Neural progenitor cell (in vitro differentiated cells): ENCODE data around the gene LUZP1. TPM values are rescaled to one million over a fixed set of nuclear protein-coding genes. Genes with fewer than 3 reads are reported as not detected.
A peak's percentile ranks its signal among the peaks of the same experiment; 100 is the strongest.

Source experiments
- DNase-seq: peaks from one replicate; pipeline ENCODE4 v3.0.0-alpha.2; 2016; ENCODE audit warnings: low spot score
- H2AFZ ChIP-seq: fragments of 200-600 bp; sonication (generic); replicated peaks from 2 replicates; pipeline ENCODE4 v1.6.1; 2016; ENCODE audit warnings: antibody characterized with exemption
- H3F3A ChIP-seq: fragments of 200-600 bp; sonication (generic); 2 replicates; pipeline ENCODE4 v1.6.1; 2016; ENCODE audit warnings: antibody characterized with exemption, low read depth
- H3K27ac ChIP-seq: fragments of 200-600 bp; sonication (generic); 2 replicates; pipeline ENCODE4 v1.5.1; 2016; ENCODE audit warnings: mild to moderate bottlenecking
- H3K27me3 ChIP-seq: fragments of 200-600 bp; sonication (generic); 2 replicates; pipeline ENCODE4 v1.6.1; 2016; ENCODE audit warnings: mild to moderate bottlenecking, moderate library complexity
- H3K36me3 ChIP-seq: fragments of 200-600 bp; sonication (generic); 2 replicates; pipeline ENCODE4 v1.5.1; 2016
- H3K4me1 ChIP-seq: fragments of 200-600 bp; sonication (generic); 2 replicates; pipeline ENCODE4 v1.6.1; 2016; ENCODE audit warnings: mixed run types
- H3K4me2 ChIP-seq: fragments of 200-600 bp; sonication (generic); 2 replicates; pipeline ENCODE4 v1.6.1; 2016
- H3K4me3 ChIP-seq: fragments of 200-600 bp; sonication (generic); 2 replicates; pipeline ENCODE4 v1.5.1; 2016
- H3K79me2 ChIP-seq: fragments of 200-600 bp; sonication (generic); 2 replicates; pipeline ENCODE4 v1.6.1; 2016; ENCODE audit warnings: low read depth
- H3K9ac ChIP-seq: fragments of 200-600 bp; sonication (generic); 2 replicates; pipeline ENCODE4 v1.6.1; 2016
- H3K9me3 ChIP-seq: fragments of 200-600 bp; sonication (generic); 2 replicates; pipeline ENCODE4 v1.5.1; 2016; ENCODE audit warnings: low read depth
- H4K20me1 ChIP-seq: fragments of 200-600 bp; sonication (generic); 2 replicates; pipeline ENCODE4 v1.6.1; 2016; ENCODE audit warnings: low read depth
- H3K27ac Mint-ChIP-seq: 3 replicates; pipeline ENCODE4 v1.8.0; 2021; ENCODE audit warnings: mixed read lengths
- H3K27me3 Mint-ChIP-seq: 2 replicates; pipeline ENCODE4 v1.8.0; 2022; ENCODE audit warnings: low read depth, mild to moderate bottlenecking, inconsistent platforms, moderate library complexity, mixed read lengths; ENCODE audit not compliant: insufficient read depth
- H3K36me3 Mint-ChIP-seq: 3 replicates; pipeline ENCODE4 v1.8.0; 2021; ENCODE audit warnings: mixed read lengths
- H3K4me1 Mint-ChIP-seq: 3 replicates; pipeline ENCODE4 v1.8.0; 2021; ENCODE audit warnings: mixed read lengths
- H3K4me3 Mint-ChIP-seq: 3 replicates; pipeline ENCODE4 v1.8.0; 2021; ENCODE audit warnings: mild to moderate bottlenecking, moderate library complexity, mixed read lengths
- H3K9me3 Mint-ChIP-seq: 3 replicates; pipeline ENCODE4 v1.8.0; 2020; ENCODE audit warnings: mixed read lengths
- EZH2 ChIP-seq: fragments of 200-600 bp; sonication (generic); IDR thresholded peaks from 2 replicates; pipeline ENCODE4 v1.6.1; 2017; ENCODE audit warnings: antibody characterized with exemption, mild to moderate bottlenecking, moderate library complexity
- EZH2phosphoT487 ChIP-seq: fragments of 200-600 bp; sonication (generic); IDR thresholded peaks from 2 replicates; pipeline ENCODE4 v1.6.1; 2017; ENCODE audit warnings: antibody characterized with exemption
- total RNA-seq: library from RNA; depleted of rRNA; stranded (reverse); fragments of >200 nt; gene quantifications from 2 replicates; pipeline ENCODE4 v1.2.3, GENCODE V29; 2015; ENCODE audit warnings: low replicate concordance
- TF ChIP-seq, protein P1 (sequence below): fragments of 200-600 bp; sonication (generic); IDR thresholded peaks from 2 replicates; pipeline ENCODE4 v1.5.1; 2017; ENCODE audit warnings: antibody characterized with exemption, mild to moderate bottlenecking

Gene LUZP1
- total RNA-seq, 1 donor from 2014 or later: 39.1 TPM

DNA sequence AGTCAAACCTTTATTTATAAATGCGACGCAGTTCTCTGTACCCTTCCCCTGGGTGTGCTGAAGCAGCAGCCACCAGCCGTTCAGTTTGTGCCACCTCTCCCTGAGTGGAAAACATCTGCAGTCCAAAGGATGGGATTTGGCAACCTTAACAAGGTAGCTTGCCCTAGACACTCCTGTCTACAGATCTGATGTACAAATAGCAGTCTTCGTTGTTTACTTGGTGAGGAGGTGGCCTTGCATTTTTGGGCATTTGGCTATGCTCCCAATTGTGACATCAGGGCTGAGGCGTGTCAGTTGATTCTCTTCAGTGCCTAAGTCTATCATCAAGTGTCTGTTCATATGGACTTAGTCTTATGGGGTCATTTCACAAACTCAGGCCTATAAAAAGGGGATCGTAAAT, 89.6 kb downstream of the LUZP1 start:
- no peaks in the 10 kb centered on the region for H3K79me2 ChIP-seq
- no peak overlapping the region for H3K27ac ChIP-seq
- Mint-ChIP-seq H3K4me3 (no peak overlapping the region), H3K27ac (no peak overlapping the region), H3K36me3 (peaks cover 43% of the 10 kb centered on the region), H3K4me1 (no peaks in the 10 kb centered on the region), H3K27me3 (peaks cover 7% of the 10 kb centered on the region), H3K9me3 (no peaks in the 10 kb centered on the region)
- H3K4me1 ChIP-seq: no peaks in the 10 kb centered on the region
- H3F3A ChIP-seq: peaks cover 72% of the 10 kb centered on the region
- no peak for DNase-seq
- H3K4me2 ChIP-seq: no peak overlapping the region
- H4K20me1 ChIP-seq: peaks cover 47% of the 10 kb centered on the region
- TF ChIP-seq EZH2 (no peak), EZH2phosphoT487 (no peak)
- TF ChIP-seq, protein P1, sequence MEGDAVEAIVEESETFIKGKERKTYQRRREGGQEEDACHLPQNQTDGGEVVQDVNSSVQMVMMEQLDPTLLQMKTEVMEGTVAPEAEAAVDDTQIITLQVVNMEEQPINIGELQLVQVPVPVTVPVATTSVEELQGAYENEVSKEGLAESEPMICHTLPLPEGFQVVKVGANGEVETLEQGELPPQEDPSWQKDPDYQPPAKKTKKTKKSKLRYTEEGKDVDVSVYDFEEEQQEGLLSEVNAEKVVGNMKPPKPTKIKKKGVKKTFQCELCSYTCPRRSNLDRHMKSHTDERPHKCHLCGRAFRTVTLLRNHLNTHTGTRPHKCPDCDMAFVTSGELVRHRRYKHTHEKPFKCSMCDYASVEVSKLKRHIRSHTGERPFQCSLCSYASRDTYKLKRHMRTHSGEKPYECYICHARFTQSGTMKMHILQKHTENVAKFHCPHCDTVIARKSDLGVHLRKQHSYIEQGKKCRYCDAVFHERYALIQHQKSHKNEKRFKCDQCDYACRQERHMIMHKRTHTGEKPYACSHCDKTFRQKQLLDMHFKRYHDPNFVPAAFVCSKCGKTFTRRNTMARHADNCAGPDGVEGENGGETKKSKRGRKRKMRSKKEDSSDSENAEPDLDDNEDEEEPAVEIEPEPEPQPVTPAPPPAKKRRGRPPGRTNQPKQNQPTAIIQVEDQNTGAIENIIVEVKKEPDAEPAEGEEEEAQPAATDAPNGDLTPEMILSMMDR: no peak
- peaks cover 13% of the 10 kb centered on the region for H3K36me3 ChIP-seq
- no peak overlapping the region for H3K9ac ChIP-seq
- no peaks in the 10 kb centered on the region for H3K27me3 ChIP-seq
- no peak overlapping the region for H3K4me3 ChIP-seq
- H2AFZ ChIP-seq: no peak overlapping the region
- H3K9me3 ChIP-seq: no peaks in the 10 kb centered on the region

DNA sequence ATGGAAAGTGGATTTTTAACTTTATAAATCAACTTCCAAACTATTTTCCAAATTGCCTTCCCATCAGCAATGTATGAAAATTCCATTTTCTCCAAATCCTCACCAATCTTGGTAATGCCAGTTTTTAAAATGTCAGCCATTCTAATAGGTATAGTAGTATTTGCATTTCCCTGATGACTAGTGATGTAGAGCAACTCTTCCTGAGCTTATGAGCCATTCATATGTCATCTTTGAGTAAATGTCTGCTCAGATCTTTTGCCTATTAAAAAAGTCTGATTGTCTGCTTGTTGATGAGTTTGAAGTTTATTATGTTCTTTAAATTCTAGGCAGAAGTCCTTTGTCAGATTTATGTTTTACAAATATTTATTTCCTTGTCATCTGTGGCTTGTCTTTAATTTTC, 94.6 kb downstream of the LUZP1 start:
- Mint-ChIP-seq H3K4me1 (no peaks in the 10 kb centered on the region), H3K36me3 (peaks cover 49% of the 10 kb centered on the region), H3K4me3 (no peak overlapping the region), H3K9me3 (no peaks in the 10 kb centered on the region), H3K27me3 (peaks cover 2% of the 10 kb centered on the region), H3K27ac (no peak overlapping the region)
- TF ChIP-seq, protein P1: no peak
- no peak for TF ChIP-seq EZH2
- no peak for TF ChIP-seq EZH2phosphoT487
- Histone ChIP-seq H3K9ac (no peak overlapping the region), H3K9me3 (no peaks in the 10 kb centered on the region), H3K36me3 (peaks cover 32% of the 10 kb centered on the region), H4K20me1 (peaks cover 17% of the 10 kb centered on the region), H3K27me3 (no peaks in the 10 kb centered on the region), H3F3A (peaks cover 29% of the 10 kb centered on the region), H3K4me2 (no peak overlapping the region), H3K4me1 (no peaks in the 10 kb centered on the region), H3K4me3 (no peak overlapping the region), H2AFZ (no peak overlapping the region), H3K79me2 (no peaks in the 10 kb centered on the region), H3K27ac (no peak overlapping the region)
- no peak for DNase-seq

DNA sequence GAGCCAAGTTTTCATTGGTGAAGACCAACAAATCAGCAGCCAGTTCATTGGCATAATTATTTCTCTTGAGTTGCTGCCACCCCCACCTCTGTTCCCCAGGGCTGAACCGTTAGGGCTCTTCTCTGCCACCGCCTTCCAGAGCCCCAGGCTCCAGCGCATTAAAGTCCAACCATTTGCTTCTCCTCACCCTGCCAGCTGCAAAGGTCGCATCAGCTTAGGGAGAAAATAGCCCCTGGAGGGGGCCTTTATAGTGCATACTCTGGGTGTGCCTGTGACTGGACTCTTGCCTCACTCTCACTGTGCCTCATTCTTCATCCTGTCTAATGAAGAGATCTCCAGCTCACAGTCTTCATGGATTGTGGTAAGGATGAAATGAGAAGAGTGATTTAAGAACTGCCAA, 99.0 kb downstream of the LUZP1 start:
- Histone ChIP-seq H2AFZ (no peak overlapping the region), H3K4me3 (no peak overlapping the region), H3K4me2 (no peak overlapping the region), H4K20me1 (peaks cover 51% of the 10 kb centered on the region), H3K4me1 (no peaks in the 10 kb centered on the region), H3K79me2 (peaks cover 23% of the 10 kb centered on the region), H3K9ac (no peak overlapping the region), H3K27me3 (no peaks in the 10 kb centered on the region), H3K27ac (peak overlapping the region; percentile 27), H3F3A (peaks cover 3% of the 10 kb centered on the region), H3K36me3 (peaks cover 40% of the 10 kb centered on the region), H3K9me3 (no peaks in the 10 kb centered on the region)
- H3K36me3 Mint-ChIP-seq: peaks cover 51% of the 10 kb centered on the region
- H3K27ac Mint-ChIP-seq: no peak overlapping the region
- no peaks in the 10 kb centered on the region for H3K27me3 Mint-ChIP-seq
- no peak for TF ChIP-seq EZH2phosphoT487
- TF ChIP-seq, protein P1: no peak
- no peaks in the 10 kb centered on the region for H3K9me3 Mint-ChIP-seq
- no peaks in the 10 kb centered on the region for H3K4me1 Mint-ChIP-seq
- DNase-seq: no peak
- H3K4me3 Mint-ChIP-seq: no peak overlapping the region

DNA sequence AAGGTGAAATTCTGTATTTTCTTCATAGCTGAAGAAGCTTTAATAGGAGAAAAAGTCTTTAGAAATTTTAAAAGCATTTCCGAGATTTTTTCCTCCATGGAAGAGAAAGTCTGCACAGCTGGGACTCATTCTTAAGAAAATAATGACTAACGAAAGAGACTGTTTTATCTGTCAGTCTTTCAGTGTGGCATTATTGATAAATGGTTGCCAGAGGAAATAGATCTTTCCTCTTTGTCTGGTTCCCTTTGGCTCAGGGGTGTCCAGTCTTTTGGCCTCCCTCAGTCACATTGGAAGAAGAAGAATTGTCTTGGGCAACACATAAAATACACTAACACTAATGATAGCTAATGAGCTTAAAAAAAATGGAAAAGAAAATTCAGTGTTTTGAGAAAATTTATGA, 99.5 kb downstream of the LUZP1 start:
- H3K36me3 Mint-ChIP-seq: peaks cover 49% of the 10 kb centered on the region
- Histone ChIP-seq H3K4me3 (no peak overlapping the region), H2AFZ (no peak overlapping the region), H3K27me3 (no peaks in the 10 kb centered on the region), H3K9ac (no peak overlapping the region), H3K9me3 (no peaks in the 10 kb centered on the region), H3K27ac (peak overlapping the region; percentile 27), H4K20me1 (peaks cover 56% of the 10 kb centered on the region), H3K36me3 (peaks cover 37% of the 10 kb centered on the region), H3K79me2 (peaks cover 28% of the 10 kb centered on the region), H3K4me1 (no peaks in the 10 kb centered on the region), H3K4me2 (no peak overlapping the region), H3F3A (peaks cover 5% of the 10 kb centered on the region)
- no peaks in the 10 kb centered on the region for H3K4me1 Mint-ChIP-seq
- H3K4me3 Mint-ChIP-seq: no peak overlapping the region
- no peak overlapping the region for H3K27ac Mint-ChIP-seq
- DNase-seq: no peak
- TF ChIP-seq EZH2: no peak
- no peak for TF ChIP-seq EZH2phosphoT487
- TF ChIP-seq, protein P1: no peak
- H3K27me3 Mint-ChIP-seq: no peaks in the 10 kb centered on the region
- H3K9me3 Mint-ChIP-seq: no peaks in the 10 kb centered on the region
